ENCODE measurements around the gene SLC6A6. TPM values are rescaled to one million over a fixed set of nuclear protein-coding genes. Genes with fewer than 3 reads are reported as not detected.

SLC6A6 gene
- polyA plus RNA-seq, 3 donors from 2014 or later = 4.7 to 8.0 (median 6.9) TPM

DNA sequence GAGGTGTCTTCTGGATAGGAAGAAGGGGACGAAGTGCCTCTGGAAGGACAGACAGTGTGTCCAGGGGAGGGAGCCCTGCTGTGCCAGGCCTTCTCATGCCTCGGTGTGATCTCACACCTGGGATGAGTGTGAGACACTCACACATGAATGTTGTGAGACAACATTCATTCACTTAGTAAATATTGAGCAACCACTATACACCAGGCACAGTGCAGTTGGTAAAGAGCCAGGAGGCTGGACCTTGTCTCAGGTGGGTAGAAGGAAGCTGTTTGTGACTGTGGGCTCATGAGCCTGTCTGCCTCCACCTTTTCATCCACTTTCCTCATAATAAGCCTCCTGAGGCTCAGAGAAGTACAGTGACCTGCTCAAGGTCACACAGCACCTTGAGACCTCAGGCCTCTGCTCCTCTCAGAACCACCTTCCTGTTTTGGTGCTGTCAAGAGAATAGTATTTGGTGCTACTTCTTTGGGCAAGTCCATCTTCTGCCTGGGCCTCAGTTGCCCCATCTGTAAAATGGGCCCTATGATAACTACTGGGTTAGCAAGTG, 20.9 kb downstream of the SLC6A6 start:
- Mint-ChIP-seq H3K4me1 (peaks cover 60 to 61% of the 10 kb centered on the region in 2 donors), H3K4me3 (peak overlapping the region; percentile 70 to 87 (median 82)), H3K9me3 (no peaks in the 10 kb centered on the region), H3K27me3 (ENCODE audit: low read depth in 3 of 3) (peaks cover 3 to 10% (median 3%) of the 10 kb centered on the region in 3 donors), H3K36me3 (peaks cover 0 to 10% (median 3%) of the 10 kb centered on the region in 3 donors), H3K27ac (peak overlapping the region; percentile 40 to 99 (median 90))
- DNase-seq = no peak

DNA sequence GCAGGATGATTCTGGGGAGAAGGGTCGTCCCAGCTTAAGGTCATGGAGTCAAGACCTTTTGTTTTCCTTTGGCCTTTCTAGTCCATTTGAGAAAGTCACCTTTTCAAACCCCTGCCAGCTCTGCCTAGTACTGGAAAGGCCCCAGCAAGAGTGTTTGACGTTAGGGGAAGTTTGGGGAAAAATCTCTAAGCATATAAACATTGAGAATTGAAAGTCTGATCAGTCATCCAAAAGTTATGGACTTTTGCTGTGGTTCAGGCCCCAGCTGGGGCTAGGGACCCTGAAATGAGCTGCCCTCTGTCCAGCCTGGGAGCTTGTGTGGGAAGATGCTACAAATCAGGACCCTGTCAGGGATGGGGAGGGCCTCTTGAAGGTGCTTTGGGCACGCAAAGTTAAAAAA, 21.6 kb downstream of the SLC6A6 start:
- Mint-ChIP-seq H3K36me3 (peaks cover 0 to 6% (median 0%) of the 10 kb centered on the region in 3 donors), H3K27me3 (ENCODE audit: low read depth in 3 of 3) (peaks cover 3 to 10% (median 3%) of the 10 kb centered on the region in 3 donors), H3K9me3 (no peaks in the 10 kb centered on the region), H3K4me1 (peaks cover 67 to 68% of the 10 kb centered on the region in 2 donors), H3K27ac (peak overlapping the region; percentile 74 to 99 (median 90)), H3K4me3 (peak overlapping the region; percentile 70 to 87 (median 82))
- no peak for DNase-seq

DNA sequence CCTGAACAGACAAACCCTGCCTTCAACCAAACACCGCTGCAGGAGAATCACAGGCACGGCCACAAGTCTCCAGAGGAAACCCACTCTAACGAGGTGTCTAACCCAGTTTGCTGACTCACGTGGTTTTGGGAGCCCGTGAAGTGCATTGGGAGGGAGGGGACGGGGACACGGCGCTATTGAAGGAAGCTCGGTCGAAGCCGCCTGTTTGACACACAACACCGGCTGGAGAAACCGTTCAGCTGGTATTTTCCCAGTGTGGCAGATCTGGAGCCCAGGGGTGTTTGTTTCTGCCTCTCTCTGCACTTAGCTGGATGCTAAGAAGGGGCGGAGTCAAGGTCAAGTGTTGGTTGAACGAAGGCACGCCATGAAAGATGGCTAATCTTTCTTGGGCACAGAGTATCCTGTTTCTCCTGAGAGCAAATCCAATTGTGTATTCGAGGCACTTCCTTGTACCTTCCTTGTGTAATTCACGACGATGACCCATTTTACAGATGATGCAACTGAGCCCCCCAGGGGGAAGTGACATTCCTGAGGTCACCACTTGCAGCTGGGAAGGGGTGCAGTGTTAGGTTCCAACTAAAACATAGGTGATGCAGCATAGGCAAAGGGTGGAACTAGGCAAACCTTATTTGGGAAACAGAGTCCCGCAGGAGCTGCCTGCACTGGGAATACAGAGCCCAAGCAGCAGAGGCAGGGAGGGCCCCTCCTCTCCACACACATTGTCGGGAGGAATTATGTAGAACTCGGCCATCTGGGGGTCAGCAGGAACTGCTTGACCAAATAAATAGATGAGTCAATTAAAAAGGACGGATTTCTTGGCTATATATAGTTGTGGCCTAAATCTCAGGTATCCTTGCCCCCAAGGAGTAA, 22.5 kb downstream of the SLC6A6 start:
- peak overlapping the region; percentile 74 to 99 (median 90) for H3K27ac Mint-ChIP-seq
- H3K4me1 Mint-ChIP-seq = peaks cover 77 to 78% of the 10 kb centered on the region in 2 donors
- H3K4me3 Mint-ChIP-seq = peak overlapping the region; percentile 70 to 87 (median 82)
- DNase-seq = peak; percentile 82 to 83 (median 83)
- no peaks in the 10 kb centered on the region for H3K9me3 Mint-ChIP-seq
- H3K36me3 Mint-ChIP-seq = peaks cover 0 to 6% (median 0%) of the 10 kb centered on the region in 3 donors
- peaks cover 3 to 10% (median 5%) of the 10 kb centered on the region in 3 donors for H3K27me3 Mint-ChIP-seq (ENCODE audit: low read depth in 3 of 3)

DNA sequence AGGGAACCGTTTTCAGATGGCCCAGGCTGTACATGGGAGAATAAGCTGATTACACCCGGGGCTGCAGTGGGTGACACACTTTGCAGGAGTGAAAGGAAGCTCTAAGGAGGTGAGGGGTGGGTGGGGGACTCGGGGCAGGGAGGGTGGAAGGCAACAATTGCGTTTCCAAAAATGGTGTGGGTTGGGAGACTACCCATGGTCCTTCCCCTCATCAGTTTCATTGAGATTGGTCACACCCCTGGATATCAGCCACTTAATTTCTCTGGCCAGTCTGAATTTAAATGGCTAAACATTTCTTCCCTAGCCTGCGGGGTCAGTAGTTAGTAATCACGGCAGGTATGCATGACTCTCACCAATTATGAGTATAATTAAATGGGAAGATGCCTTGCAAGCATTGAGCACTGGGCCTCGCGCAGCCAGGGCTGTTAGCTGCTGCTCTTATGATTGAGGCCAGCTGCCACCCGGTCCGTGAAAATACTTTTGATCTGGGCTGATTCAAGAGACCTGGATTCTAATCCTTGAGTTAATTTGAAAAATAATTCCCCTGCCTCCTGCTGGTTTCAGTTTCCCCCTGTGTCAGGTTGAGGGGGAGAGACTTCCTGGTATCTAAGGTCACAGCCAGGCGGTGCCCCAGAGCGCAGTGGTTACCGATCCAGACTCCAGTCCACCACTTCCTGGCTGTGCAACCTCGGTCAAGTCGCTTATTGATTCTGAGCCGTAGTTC, 23.3 kb downstream of the SLC6A6 start:
- Mint-ChIP-seq H3K4me3 (peak overlapping the region; percentile 70 to 87 (median 82)), H3K27ac (peak overlapping the region; percentile 44 to 99 (median 92)), H3K9me3 (no peaks in the 10 kb centered on the region), H3K36me3 (peaks cover 0 to 6% (median 0%) of the 10 kb centered on the region in 3 donors), H3K4me1 (peaks cover 85 to 86% of the 10 kb centered on the region in 2 donors), H3K27me3 (ENCODE audit: low read depth in 3 of 3) (peaks cover 3 to 10% (median 6%) of the 10 kb centered on the region in 3 donors)
- DNase-seq = peak; percentile 71 to 75 (median 73)

DNA sequence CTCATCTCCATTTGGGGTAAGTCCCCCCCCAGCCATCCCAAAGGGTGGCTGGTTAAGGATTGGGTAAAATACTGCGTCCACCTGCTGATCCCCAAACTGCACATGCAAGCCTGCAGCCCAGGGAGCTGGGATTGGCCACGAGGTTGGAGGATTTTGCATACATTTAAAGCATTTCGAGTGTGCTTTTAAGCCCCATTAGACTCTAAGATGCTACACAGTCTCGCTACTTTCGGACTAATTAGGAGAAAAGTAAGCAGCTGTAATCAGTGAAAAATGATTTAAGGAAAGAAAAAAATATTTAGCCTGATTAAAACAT, 23.9 kb downstream of the SLC6A6 start:
- DNase-seq = no peak
- Mint-ChIP-seq H3K27me3 (ENCODE audit: low read depth in 3 of 3) (peaks cover 3 to 10% (median 6%) of the 10 kb centered on the region in 3 donors), H3K4me3 (peak overlapping the region; percentile 70 to 87 (median 82)), H3K36me3 (peaks cover 0 to 6% (median 0%) of the 10 kb centered on the region in 3 donors), H3K27ac (peak overlapping the region; percentile 44 to 99 (median 92)), H3K9me3 (no peaks in the 10 kb centered on the region), H3K4me1 (peaks cover 90 to 91% of the 10 kb centered on the region in 2 donors)

DNA sequence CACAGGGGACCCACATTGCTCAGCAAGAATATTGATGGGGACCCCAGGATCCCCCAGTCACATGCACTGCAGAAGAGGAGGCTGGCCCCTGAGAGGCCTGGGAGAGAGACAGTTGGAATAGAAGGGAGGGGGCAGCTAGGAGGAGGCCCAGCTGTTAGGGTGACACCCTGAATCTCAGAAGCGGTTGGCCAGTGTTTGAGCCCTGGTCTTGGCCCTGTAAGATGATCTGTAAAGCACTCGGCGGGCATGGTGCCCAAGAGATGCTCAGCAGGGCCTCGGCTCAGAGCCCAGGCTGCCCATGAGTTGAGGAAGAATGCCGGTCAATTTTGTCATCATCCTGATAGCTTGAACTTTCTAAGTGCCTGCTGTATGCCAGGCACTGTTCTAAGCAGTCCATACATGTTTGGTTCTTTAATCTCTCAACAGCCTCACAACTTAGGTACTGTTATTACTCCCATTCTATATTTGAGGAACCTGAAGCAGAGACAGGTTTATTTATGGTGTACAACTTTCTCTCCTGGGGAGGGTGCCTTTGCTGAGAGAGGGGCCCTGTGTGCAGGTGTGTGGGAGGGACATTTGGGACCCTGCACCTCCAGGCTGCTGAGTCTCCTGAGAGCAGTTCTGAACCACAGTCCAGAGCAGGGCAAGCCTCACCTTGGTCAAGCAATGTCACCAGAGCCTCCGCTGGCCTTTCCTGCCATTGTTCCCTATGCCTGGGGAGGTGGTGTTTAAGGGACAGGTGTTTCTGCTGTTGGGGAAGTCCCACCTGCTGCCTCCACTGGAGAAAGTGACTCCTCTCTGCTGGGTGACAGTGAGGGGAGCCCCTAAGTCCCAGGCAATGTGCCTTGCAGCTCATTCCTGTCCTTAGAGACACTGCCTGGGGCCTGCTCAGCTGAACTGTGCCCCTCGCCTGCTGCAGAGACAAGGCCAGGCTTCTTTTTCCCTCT, 26.0 kb downstream of the SLC6A6 start:
- DNase-seq = no peak
- peaks cover 98 to 100% of the 10 kb centered on the region in 2 donors for H3K4me1 Mint-ChIP-seq
- H3K36me3 Mint-ChIP-seq = no peaks in the 10 kb centered on the region
- peak overlapping the region; percentile 98 to 100 (median 100) for H3K27ac Mint-ChIP-seq
- no peaks in the 10 kb centered on the region for H3K9me3 Mint-ChIP-seq
- no peak overlapping the region for H3K4me3 Mint-ChIP-seq
- peaks cover 8 to 15% (median 13%) of the 10 kb centered on the region in 3 donors for H3K27me3 Mint-ChIP-seq (ENCODE audit: low read depth in 3 of 3)

DNA sequence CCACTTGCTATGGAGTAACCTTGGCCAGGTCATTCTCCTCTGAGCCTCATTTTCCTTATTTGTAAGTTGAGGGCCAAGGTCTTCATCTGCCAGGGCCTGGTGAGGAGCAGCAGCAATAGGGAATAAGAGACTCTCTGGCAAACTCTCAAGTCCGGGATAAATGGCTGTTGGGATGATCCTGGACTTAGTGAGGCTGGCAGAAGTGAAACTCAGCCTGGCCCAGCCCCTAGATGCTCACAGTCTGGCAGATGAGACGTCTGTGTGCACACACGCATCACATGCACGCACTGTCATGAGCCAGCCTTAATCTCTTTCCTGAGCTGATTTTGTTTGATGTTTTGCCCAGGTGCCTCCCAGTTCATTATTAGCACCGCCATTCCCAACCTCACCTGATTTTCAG, 26.8 kb downstream of the SLC6A6 start:
- Mint-ChIP-seq H3K4me3 (peak overlapping the region in 2 of 5 donors; percentile 41 to 49), H3K36me3 (no peaks in the 10 kb centered on the region)
- DNase-seq = no peak

DNA sequence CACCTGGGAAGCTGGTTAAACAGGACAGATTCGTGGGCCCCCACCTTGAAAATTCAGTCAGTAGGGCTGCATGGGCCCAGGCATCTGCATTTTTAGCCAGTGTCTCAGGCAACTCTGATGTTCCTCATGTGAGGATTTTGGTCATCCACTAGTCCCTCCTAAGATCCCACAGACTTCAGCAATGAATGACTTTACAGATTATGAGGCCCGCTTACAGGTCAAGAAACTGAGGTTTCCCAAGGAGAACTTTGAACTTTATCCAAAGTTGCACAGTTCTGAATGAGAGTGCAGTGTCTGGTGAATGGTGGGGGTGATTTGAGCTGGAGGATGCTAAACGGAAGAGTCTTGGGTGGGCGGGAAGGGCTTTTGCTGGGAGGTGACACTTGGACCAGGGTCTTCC, 27.2 kb downstream of the SLC6A6 start:
- peak overlapping the region in 4 of 5 donors; percentile 41 to 52 (median 48) for H3K4me3 Mint-ChIP-seq
- no peaks in the 10 kb centered on the region for H3K36me3 Mint-ChIP-seq
- H3K9me3 Mint-ChIP-seq = no peaks in the 10 kb centered on the region
- H3K4me1 Mint-ChIP-seq = peaks cover 98 to 100% of the 10 kb centered on the region in 2 donors
- H3K27me3 Mint-ChIP-seq (ENCODE audit: low read depth in 3 of 3) = peaks cover 8 to 15% (median 14%) of the 10 kb centered on the region in 3 donors
- DNase-seq = no peak
- peak overlapping the region; percentile 98 to 100 (median 100) for H3K27ac Mint-ChIP-seq

More for the DNA sequence above, 26.8 kb downstream of the SLC6A6 start:
- H3K27ac Mint-ChIP-seq = peak overlapping the region; percentile 98 to 100 (median 100)
- no peaks in the 10 kb centered on the region for H3K9me3 Mint-ChIP-seq
- peaks cover 8 to 15% (median 13%) of the 10 kb centered on the region in 3 donors for H3K27me3 Mint-ChIP-seq (ENCODE audit: low read depth in 3 of 3)
- peaks cover 98 to 100% of the 10 kb centered on the region in 2 donors for H3K4me1 Mint-ChIP-seq

DNA sequence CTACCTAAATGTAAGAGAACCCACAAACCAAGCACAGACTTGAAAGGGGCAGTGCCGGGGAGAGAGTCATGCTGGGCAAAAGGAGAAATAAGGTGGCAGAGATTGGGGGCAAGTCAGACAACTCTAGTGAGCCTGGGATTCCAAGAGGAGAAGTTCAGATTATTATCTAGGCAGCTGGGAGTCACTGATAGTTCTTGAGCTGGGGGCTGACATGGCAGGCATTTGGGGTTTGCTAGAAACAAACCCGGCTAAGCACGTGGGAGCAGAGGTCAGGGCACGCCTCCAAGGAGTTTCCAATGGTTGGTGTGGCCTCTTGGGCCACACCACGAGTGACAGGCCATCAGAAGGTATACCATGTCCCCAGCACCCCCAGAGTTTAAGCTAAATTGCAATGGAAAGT, 27.6 kb downstream of the SLC6A6 start:
- Mint-ChIP-seq H3K4me1 (peaks cover 98 to 100% of the 10 kb centered on the region in 2 donors), H3K27ac (peak overlapping the region; percentile 98 to 100 (median 100)), H3K9me3 (no peaks in the 10 kb centered on the region), H3K36me3 (no peaks in the 10 kb centered on the region), H3K27me3 (ENCODE audit: low read depth in 3 of 3) (peaks cover 8 to 15% (median 14%) of the 10 kb centered on the region in 3 donors), H3K4me3 (peak overlapping the region in 4 of 5 donors; percentile 41 to 56 (median 50))
- DNase-seq = no peak

DNA sequence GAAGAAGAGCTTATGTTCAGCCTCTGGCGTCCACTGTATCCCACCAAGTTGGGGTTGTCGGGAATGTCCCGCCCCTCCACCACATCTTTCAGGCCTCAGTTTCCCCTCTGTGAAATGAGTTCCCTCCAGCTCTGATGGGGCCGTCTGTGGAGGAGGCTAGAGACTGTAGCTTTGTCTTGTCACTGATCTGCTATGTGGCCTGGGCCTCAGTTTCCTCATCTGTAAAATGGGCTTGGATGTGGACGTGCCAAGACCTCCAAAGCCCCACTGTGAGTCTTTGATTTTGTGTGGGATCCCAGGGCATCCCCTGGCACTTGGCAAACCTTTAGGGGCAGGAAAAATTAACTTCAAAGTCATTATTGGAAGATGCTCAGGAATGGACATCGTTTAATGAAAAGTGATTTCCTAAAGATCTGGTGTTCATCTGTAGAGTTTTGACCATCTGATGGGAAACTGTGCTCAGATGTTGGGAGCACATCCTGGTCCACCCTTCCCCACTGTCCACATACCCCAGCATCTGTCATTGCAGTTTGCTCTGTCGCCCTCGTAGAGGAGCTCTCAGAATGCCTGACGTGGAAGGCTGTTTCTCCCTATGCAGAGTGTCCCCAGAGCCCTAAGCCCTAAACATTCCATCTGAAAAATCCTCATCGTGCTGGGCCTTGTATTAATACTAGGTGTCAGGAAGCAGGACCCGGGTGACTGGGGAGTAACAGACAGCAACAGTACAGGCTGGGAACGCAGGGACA, 28.5 kb downstream of the SLC6A6 start:
- no peaks in the 10 kb centered on the region for H3K36me3 Mint-ChIP-seq
- H3K9me3 Mint-ChIP-seq = no peaks in the 10 kb centered on the region
- peak overlapping the region; percentile 98 to 100 (median 100) for H3K27ac Mint-ChIP-seq
- DNase-seq = no peak
- H3K4me1 Mint-ChIP-seq = peaks cover 97 to 100% of the 10 kb centered on the region in 2 donors
- peaks cover 8 to 14% (median 10%) of the 10 kb centered on the region in 3 donors for H3K27me3 Mint-ChIP-seq (ENCODE audit: low read depth in 3 of 3)
- peak overlapping the region; percentile 70 to 85 (median 83) for H3K4me3 Mint-ChIP-seq

DNA sequence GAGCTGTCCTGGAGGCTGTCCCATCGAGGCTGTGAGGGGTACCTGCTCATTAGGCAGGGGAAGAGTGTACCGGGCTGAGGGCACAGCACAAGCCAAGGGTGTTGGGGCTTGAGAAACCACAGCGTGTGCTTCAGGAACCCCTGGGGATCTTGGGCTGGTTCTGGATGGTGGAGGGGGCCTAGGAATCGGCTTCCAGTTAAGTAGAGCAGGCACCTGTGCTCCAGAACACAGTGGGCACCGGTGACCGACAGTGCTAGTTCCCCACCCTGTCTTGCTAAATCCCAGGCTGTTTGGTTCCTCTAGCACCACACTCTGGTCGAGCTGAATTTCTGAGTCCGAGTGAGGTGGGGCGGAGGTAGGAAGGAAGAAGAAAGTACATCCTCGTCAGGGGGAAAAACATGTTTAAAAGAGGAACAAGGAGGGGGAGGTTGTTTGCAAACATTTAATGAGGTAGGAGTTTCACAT, 29.1 kb downstream of the SLC6A6 start:
- DNase-seq = no peak
- H3K4me1 Mint-ChIP-seq = peaks cover 91 to 96% of the 10 kb centered on the region in 2 donors
- H3K4me3 Mint-ChIP-seq = peak overlapping the region; percentile 70 to 85 (median 83)
- no peaks in the 10 kb centered on the region for H3K36me3 Mint-ChIP-seq
- peaks cover 5 to 14% (median 8%) of the 10 kb centered on the region in 3 donors for H3K27me3 Mint-ChIP-seq (ENCODE audit: low read depth in 3 of 3)
- H3K9me3 Mint-ChIP-seq = no peaks in the 10 kb centered on the region
- peak overlapping the region; percentile 98 to 100 (median 100) for H3K27ac Mint-ChIP-seq

All from immature natural killer cell (primary cell).